Measurements from ENCODE around the gene SERPIND1. TPM values are rescaled to one million over a fixed set of nuclear protein-coding genes. Genes with fewer than 3 reads are reported as not detected.
A peak's percentile ranks its signal among the peaks of the same experiment; 100 is the strongest.
"Not testable (repeated sequence)": the region's sequence is repeated elsewhere in the genome, so short reads cannot be mapped to it uniquely, and the experiment has no call there.

The SERPIND1 gene
- total RNA-seq, 1 donor from 2014 or later, result 261 TPM

GRCh38 chr22:20746431-20747189 is 27.3 kb upstream of the SERPIND1 start:
- DNase-seq (ENCODE audit: low spot score), result no peak
- no peak for ATAC-seq

GRCh38 chr22:20747223-20747622 is 26.7 kb upstream of the SERPIND1 start:
- DNase-seq (ENCODE audit: low spot score) (no peak), ATAC-seq (no peak)

GRCh38 chr22:20748082-20748481 is 25.8 kb upstream of the SERPIND1 start:
- ATAC-seq, result no peak
- DNase-seq (ENCODE audit: low spot score), result no peak

GRCh38 chr22:20748731-20749428 is 25.0 kb upstream of the SERPIND1 start:
- DNase-seq (ENCODE audit: low spot score), result no peak

GRCh38 chr22:20749453-20749852 is 24.5 kb upstream of the SERPIND1 start:
- ATAC-seq (no peak), DNase-seq (ENCODE audit: low spot score) (no peak)

More at GRCh38 chr22:20748731-20749428, 25.0 kb upstream of the SERPIND1 start:
- ATAC-seq, result no peak

- no peak for DNase-seq (ENCODE audit: low spot score)
- ATAC-seq, result peak; percentile 52
These were observed 23.3 kb upstream of the SERPIND1 start for GRCh38 chr22:20750461-20751184.

GRCh38 chr22:20751185-20751851 is 22.6 kb upstream of the SERPIND1 start:
- ATAC-seq (no peak), DNase-seq (ENCODE audit: low spot score) (no peak)

- DNase-seq (ENCODE audit: low spot score) (no peak), ATAC-seq (no peak)
These were observed 21.7 kb upstream of the SERPIND1 start for GRCh38 chr22:20752104-20752741.

GRCh38 chr22:20752873-20753272 is 21.0 kb upstream of the SERPIND1 start:
- ATAC-seq, result no peak
- no peak for DNase-seq (ENCODE audit: low spot score)

GRCh38 chr22:20756846-20757245 is 17.1 kb upstream of the SERPIND1 start:
- DNase-seq (ENCODE audit: low spot score) (no peak), ATAC-seq (no peak)

- DNase-seq (ENCODE audit: low spot score) (no peak), ATAC-seq (peak; percentile 65)
These were observed 15.2 kb upstream of the SERPIND1 start for GRCh38 chr22:20758688-20759087.

- no peak for ATAC-seq
- no peak for DNase-seq (ENCODE audit: low spot score)
These were observed 13.8 kb upstream of the SERPIND1 start for GRCh38 chr22:20760084-20760483.

GRCh38 chr22:20761536-20761935 is 12.4 kb upstream of the SERPIND1 start:
- DNase-seq (ENCODE audit: low spot score) (no peak), ATAC-seq (no peak)

GRCh38 chr22:20762233-20762796 is 11.6 kb upstream of the SERPIND1 start:
- ATAC-seq, result no peak
- DNase-seq (ENCODE audit: low spot score), result no peak

GRCh38 chr22:20763630-20764470 is 10.1 kb upstream of the SERPIND1 start:
- ATAC-seq (peak; percentile 88), DNase-seq (ENCODE audit: low spot score) (peak; percentile 61)

- no peak for ATAC-seq
- DNase-seq (ENCODE audit: low spot score), result no peak
These were observed 9.5 kb upstream of the SERPIND1 start for GRCh38 chr22:20764471-20764720.

GRCh38 chr22:20764729-20765128 is 9.2 kb upstream of the SERPIND1 start:
- no peak for ATAC-seq
- no peak for DNase-seq (ENCODE audit: low spot score)

- no peak for DNase-seq (ENCODE audit: low spot score)
- ATAC-seq, result peak; percentile 56
These were observed 8.0 kb upstream of the SERPIND1 start for GRCh38 chr22:20765938-20766337.

GRCh38 chr22:20766530-20766929 is 7.4 kb upstream of the SERPIND1 start:
- no peak for DNase-seq (ENCODE audit: low spot score)
- ATAC-seq, result no peak

GRCh38 chr22:20769496-20769826 is 4.5 kb upstream of the SERPIND1 start:
- not testable (repeated sequence) for DNase-seq (ENCODE audit: low spot score); ATAC-seq
